Suprapubic skin (tissue), 4 donors: ENCODE results near the gene SHQ1. TPM values are rescaled to one million over a fixed set of nuclear protein-coding genes. Genes with fewer than 3 reads are reported as not detected.
"Not testable (repeated sequence)": the region's sequence is repeated elsewhere in the genome, so short reads cannot be mapped to it uniquely, and the experiment has no call there.

Source experiments
- DNase-seq, 2 donors: peaks; one replicate each; pipeline ENCODE4 v3.0.0-alpha.2; 2019; ENCODE audit warnings: low spot score in 2 of 2
- H3K27ac ChIP-seq: fragments of 200-600 bp; sonication (generic); one replicate; pipeline ENCODE4 v1.5.1; 2019
- H3K27me3 ChIP-seq: fragments of 200-600 bp; sonication (generic); one replicate; pipeline ENCODE4 v1.5.1; 2019
- H3K36me3 ChIP-seq: fragments of 200-600 bp; sonication (generic); one replicate; pipeline ENCODE4 v1.5.1; 2019
- H3K4me1 ChIP-seq: fragments of 200-600 bp; sonication (generic); one replicate; pipeline ENCODE4 v1.5.1; 2019
- H3K4me3 ChIP-seq: fragments of 200-600 bp; sonication (generic); one replicate; pipeline ENCODE4 v1.5.1; 2019; ENCODE audit warnings: mild to moderate bottlenecking
- H3K9me3 ChIP-seq: fragments of 200-600 bp; sonication (generic); one replicate; pipeline ENCODE4 v1.5.1; 2019
- CTCF ChIP-seq, 2 donors: fragments of 200-600 bp in 1 of 2; fragments of 450-650 bp in 1 of 2; sonication (generic) in 1 of 2; IDR thresholded peaks; one replicate each; pipeline ENCODE4 v1.5.1; 2016 to 2019; ENCODE audit warnings: antibody characterized with exemption in 2 of 2, mild to moderate bottlenecking in 1 of 2, moderate library complexity in 1 of 2
- EP300 ChIP-seq: sonication (generic); formaldehyde crosslinking; IDR thresholded peaks from one replicate; pipeline ENCODE4 v1.6.1; 2017; ENCODE audit warnings: antibody characterized with exemption
- POLR2A ChIP-seq, 2 donors: fragments of 450-650 bp; IDR thresholded peaks; one replicate each; pipeline ENCODE4 v1.6.1; 2017; ENCODE audit warnings: antibody characterized with exemption in 2 of 2, mild to moderate bottlenecking in 2 of 2, moderate library complexity in 2 of 2
- POLR2AphosphoS5 ChIP-seq, 3 donors: sonication (generic); formaldehyde crosslinking; IDR thresholded peaks; one replicate each; pipeline ENCODE4 v1.6.1; 2017; ENCODE audit warnings: antibody characterized with exemption in 3 of 3
- WGBS: methylation state at CpG from one replicate; pipeline ENCODE4 v1.1.5; 2018; 5-methylcytosine and 5-hydroxymethylcytosine counted together
- total RNA-seq, 4 donors: library from RNA; depleted of rRNA; stranded (reverse); fragments of >200 nt; gene quantifications; one replicate each; pipeline ENCODE4 v1.1.0, GENCODE V29; 2016

The SHQ1 gene
- total RNA-seq, 4 donors from 2014 or later: 8.7 to 26.1 (median 13.5) TPM

- H3K27ac ChIP-seq: no peak overlapping the region
- no peak for DNase-seq
- H3K4me3 ChIP-seq: no peak overlapping the region
- TF ChIP-seq CTCF (IDR thresholded peaks at IDR 0.05) (no peak), POLR2AphosphoS5 (IDR thresholded peaks at IDR 0.05) (no peak), POLR2A (IDR thresholded peaks at IDR 0.05) (no peak), EP300 (no peak)
- H3K36me3 ChIP-seq: no peaks in the 10 kb centered on the region
- H3K4me1 ChIP-seq: peaks cover 14% of the 10 kb centered on the region
- 69% methylated on average over 6 of the region's 6 CpGs for WGBS
- H3K9me3 ChIP-seq: no peaks in the 10 kb centered on the region
- H3K27me3 ChIP-seq: no peaks in the 10 kb centered on the region
Observed at GRCh38 chr3:72739531-72740466, 108.4 kb downstream of the SHQ1 start.

DNA sequence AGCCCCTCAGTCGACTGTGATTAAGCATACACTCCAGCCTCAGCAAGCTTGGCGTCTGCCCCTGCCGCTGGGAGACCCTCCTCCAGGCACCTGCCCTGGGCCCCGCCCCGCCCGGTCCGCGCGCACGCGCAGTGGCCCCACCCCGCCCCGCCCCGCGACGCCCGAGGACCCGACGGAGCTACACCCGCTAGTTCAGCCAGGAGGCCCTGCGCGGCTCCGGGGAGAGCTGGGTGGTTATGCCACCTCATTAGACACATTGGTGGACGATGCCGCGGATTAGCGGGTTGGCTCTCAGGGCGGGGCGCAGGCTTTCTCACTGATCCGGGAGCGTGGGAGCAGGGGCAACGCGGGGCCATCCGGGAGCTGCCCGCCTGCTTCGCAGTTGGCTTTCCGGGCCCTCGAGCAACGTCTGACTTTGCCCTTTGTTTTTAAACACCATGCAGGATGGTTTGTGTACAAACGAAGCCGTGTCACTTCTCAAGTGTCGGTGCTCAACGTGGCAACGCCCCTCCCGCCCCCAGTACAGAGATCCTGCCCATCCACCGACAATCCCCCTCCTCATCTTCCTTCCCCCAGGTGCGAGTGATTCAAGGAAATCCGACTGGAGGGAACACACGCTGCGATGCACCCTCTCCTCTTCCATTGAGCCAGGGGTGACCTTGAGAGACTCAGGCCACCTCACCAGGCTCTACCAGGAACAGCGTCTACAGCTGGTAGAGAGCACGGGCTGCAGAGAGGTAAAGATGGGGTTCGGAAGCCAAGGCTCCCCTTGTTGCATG lies 109.3 kb downstream of the SHQ1 start:
- DNase-seq: no peak
- Histone ChIP-seq H3K27ac (peak overlapping the region; percentile 48), H3K4me3 (peak overlapping the region; percentile 50)

GRCh38 chr3:72735072-72735471 lies 113.2 kb downstream of the SHQ1 start:
- H3K4me1 ChIP-seq: peaks cover 14% of the 10 kb centered on the region
- not testable (repeated sequence) for H3K4me3 ChIP-seq, DNase-seq, H3K9me3 ChIP-seq, H3K27ac ChIP-seq, H3K36me3 ChIP-seq, H3K27me3 ChIP-seq
- WGBS: 87% methylated on average over 4 of the region's 4 CpGs

More for the DNA sequence above, 109.3 kb downstream of the SHQ1 start:
- H3K27me3 ChIP-seq: no peaks in the 10 kb centered on the region
- WGBS: 17% methylated on average over 34 of the region's 53 CpGs
- H3K9me3 ChIP-seq: no peaks in the 10 kb centered on the region
- TF ChIP-seq EP300: no peak
- no peak for TF ChIP-seq POLR2A (IDR thresholded peaks at IDR 0.05)
- no peak for TF ChIP-seq POLR2AphosphoS5 (IDR thresholded peaks at IDR 0.05)
- TF ChIP-seq CTCF (IDR thresholded peaks at IDR 0.05): no peak
- no peaks in the 10 kb centered on the region for H3K36me3 ChIP-seq
- peaks cover 14% of the 10 kb centered on the region for H3K4me1 ChIP-seq

DNA sequence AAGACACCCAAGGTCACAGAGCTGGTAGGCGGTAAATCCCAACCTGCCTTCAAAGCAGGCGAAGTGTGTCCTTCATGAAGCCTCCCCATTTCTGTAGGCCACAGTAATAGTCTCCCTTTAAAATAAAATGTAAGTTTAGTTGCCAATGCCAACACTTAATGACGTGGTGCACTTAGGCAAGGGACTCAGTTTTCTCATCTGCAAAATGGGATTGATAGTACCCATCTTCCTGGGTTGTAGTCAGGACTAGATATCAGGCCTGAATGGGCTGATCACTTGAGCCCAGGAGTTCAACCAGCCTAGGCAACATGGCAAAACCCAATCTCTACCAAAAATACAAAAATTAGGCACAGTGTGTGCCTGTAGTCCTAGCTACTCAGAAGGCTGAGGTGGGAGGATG lies 114.6 kb downstream of the SHQ1 start:
- 87% methylated on average over 3 of the region's 3 CpGs for WGBS
- H3K9me3 ChIP-seq: peaks cover 5% of the 10 kb centered on the region
- no peak overlapping the region for H3K4me3 ChIP-seq
- H3K27me3 ChIP-seq: no peaks in the 10 kb centered on the region
- no peak for DNase-seq
- no peak for TF ChIP-seq EP300
- no peak for TF ChIP-seq POLR2AphosphoS5 (IDR thresholded peaks at IDR 0.05)
- TF ChIP-seq POLR2A (IDR thresholded peaks at IDR 0.05): no peak
- TF ChIP-seq CTCF (IDR thresholded peaks at IDR 0.05): no peak
- no peak overlapping the region for H3K27ac ChIP-seq
- no peaks in the 10 kb centered on the region for H3K36me3 ChIP-seq
- H3K4me1 ChIP-seq: peaks cover 13% of the 10 kb centered on the region

GRCh38 chr3:72732666-72733345 lies 115.4 kb downstream of the SHQ1 start:
- H3K27ac ChIP-seq, H3K36me3 ChIP-seq, H3K4me3 ChIP-seq, H3K27me3 ChIP-seq, H3K9me3 ChIP-seq, H3K4me1 ChIP-seq, DNase-seq: not testable (repeated sequence)
- 83% methylated on average over 2 of the region's 6 CpGs for WGBS
